KOPT-K1 (cell line): ENCODE measurements around the gene ELFN1.

Source experiments
- H3K27ac ChIP-seq: fragments of 200-600 bp; sonication (generic); 2 replicates; pipeline ENCODE4 v1.5.1; 2016; ENCODE audit warnings: antibody characterized with exemption, mild to moderate bottlenecking, low read depth, low read length; ENCODE audit not compliant: poor library complexity, severe bottlenecking
- H3K36me3 ChIP-seq: fragments of 200-600 bp; sonication (generic); 2 replicates; pipeline ENCODE4 v1.5.1; 2017; ENCODE audit warnings: antibody characterized with exemption, mild to moderate bottlenecking, low read length, moderate library complexity; ENCODE audit not compliant: insufficient read depth
- H3K9me3 ChIP-seq: fragments of 200-600 bp; sonication (generic); 2 replicates; pipeline ENCODE4 v1.5.1; 2017; ENCODE audit warnings: antibody characterized with exemption, low read length, mild to moderate bottlenecking; ENCODE audit not compliant: insufficient read depth, poor library complexity, severe bottlenecking

The ELFN1 gene

GRCh38 chr7:1777122-1777521 lies 107.0 kb downstream of the ELFN1 start:
- Histone ChIP-seq H3K9me3 (peaks cover 29% of the 10 kb centered on the region), H3K27ac (no peak overlapping the region), H3K36me3 (no peaks in the 10 kb centered on the region)

- peaks cover 25% of the 10 kb centered on the region for H3K9me3 ChIP-seq
- no peak overlapping the region for H3K27ac ChIP-seq
- no peaks in the 10 kb centered on the region for H3K36me3 ChIP-seq
Measured at GRCh38 chr7:1779445-1779844, 109.4 kb downstream of the ELFN1 start.

GRCh38 chr7:1781369-1781768 lies 111.3 kb downstream of the ELFN1 start:
- Histone ChIP-seq H3K9me3 (peaks cover 30% of the 10 kb centered on the region), H3K27ac (no peak overlapping the region), H3K36me3 (no peaks in the 10 kb centered on the region)

GRCh38 chr7:1785839-1786238 lies 115.8 kb downstream of the ELFN1 start:
- Histone ChIP-seq H3K36me3 (no peaks in the 10 kb centered on the region), H3K9me3 (peaks cover 14% of the 10 kb centered on the region)

GRCh38 chr7:1787241-1787640 lies 117.2 kb downstream of the ELFN1 start:
- Histone ChIP-seq H3K27ac (no peak overlapping the region), H3K9me3 (peaks cover 14% of the 10 kb centered on the region), H3K36me3 (no peaks in the 10 kb centered on the region)

More at GRCh38 chr7:1785839-1786238, 115.8 kb downstream of the ELFN1 start:
- H3K27ac ChIP-seq, result no peak overlapping the region

- Histone ChIP-seq H3K9me3 (peaks cover 14% of the 10 kb centered on the region), H3K36me3 (no peaks in the 10 kb centered on the region), H3K27ac (no peak overlapping the region)
Measured at GRCh38 chr7:1787681-1788235, 117.7 kb downstream of the ELFN1 start.

- Histone ChIP-seq H3K9me3 (peaks cover 27% of the 10 kb centered on the region), H3K36me3 (no peaks in the 10 kb centered on the region), H3K27ac (no peak overlapping the region)
Measured at GRCh38 chr7:1794888-1795542, 124.9 kb downstream of the ELFN1 start.
